ENCODE results near the gene GNG3.

Gene GNG3

DNA sequence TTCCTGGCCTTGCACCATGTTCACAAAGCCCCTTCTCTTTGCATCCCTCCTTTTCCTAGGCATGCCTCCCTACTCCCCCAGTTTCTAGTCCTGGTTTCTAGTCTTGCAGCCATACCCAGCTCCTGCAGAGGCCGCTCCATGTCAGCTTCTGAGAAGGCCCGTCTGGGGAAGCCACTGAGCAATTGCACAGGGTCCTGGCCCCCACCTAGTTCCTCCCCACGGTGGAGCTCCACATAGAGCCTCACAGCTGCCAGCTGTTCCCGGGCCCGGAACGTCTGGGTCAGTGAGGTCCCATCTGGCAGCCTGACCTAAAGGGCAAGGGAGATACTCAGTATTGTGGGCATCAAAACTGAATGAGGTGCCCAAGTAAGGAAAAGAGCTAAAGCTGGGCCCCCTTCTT is 30.8 kb upstream of the GNG3 start:
- DNase-seq (ENCODE audit: extremely low spot score), result no peak
- ChIA-PET POLR2A (interaction anchor here (0.6 to 6.0 kb wide), 8 partner anchors 12 to 1387 kb away, joined by 3 to 34 read pairs (median 4); partner anchors contain the start of genes C11orf98, CSKMT, HNRNPUL2 and INTS5), CTCF (interaction anchor here (0.7 to 0.8 kb wide), 2 partner anchors 111 to 164 kb away, joined by 3 read pairs; partner anchors contain the start of gene TMEM179B)
- TF ChIP-seq L3MBTL2 (conservative IDR thresholded peaks at IDR 0.05) (no peak), FOXK2 (IDR thresholded peaks at IDR 0.05) (no peak), SP1 (IDR thresholded peaks at IDR 0.05) (no peak), ZNF384 (IDR thresholded peaks at IDR 0.05) (no peak), SUZ12 (IDR thresholded peaks at IDR 0.05) (no peak), TARDBP (IDR thresholded peaks at IDR 0.05) (no peak), NFRKB (IDR thresholded peaks at IDR 0.05) (no peak), LEF1 (IDR thresholded peaks at IDR 0.05; ENCODE audit: borderline replicate concordance) (no peak), ELF4 (IDR thresholded peaks at IDR 0.05) (no peak), ARNT (IDR thresholded peaks at IDR 0.05) (no peak), FOXM1 (IDR thresholded peaks at IDR 0.05; ENCODE audit: borderline replicate concordance) (no peak), BHLHE40 (IDR thresholded peaks at IDR 0.05; ENCODE audit: borderline replicate concordance) (no peak), HDGF (IDR thresholded peaks at IDR 0.05; ENCODE audit: borderline replicate concordance) (no peak), FOXA1 (IDR thresholded peaks at IDR 0.05) (no peak)
- TF ChIP-seq, protein P1, sequence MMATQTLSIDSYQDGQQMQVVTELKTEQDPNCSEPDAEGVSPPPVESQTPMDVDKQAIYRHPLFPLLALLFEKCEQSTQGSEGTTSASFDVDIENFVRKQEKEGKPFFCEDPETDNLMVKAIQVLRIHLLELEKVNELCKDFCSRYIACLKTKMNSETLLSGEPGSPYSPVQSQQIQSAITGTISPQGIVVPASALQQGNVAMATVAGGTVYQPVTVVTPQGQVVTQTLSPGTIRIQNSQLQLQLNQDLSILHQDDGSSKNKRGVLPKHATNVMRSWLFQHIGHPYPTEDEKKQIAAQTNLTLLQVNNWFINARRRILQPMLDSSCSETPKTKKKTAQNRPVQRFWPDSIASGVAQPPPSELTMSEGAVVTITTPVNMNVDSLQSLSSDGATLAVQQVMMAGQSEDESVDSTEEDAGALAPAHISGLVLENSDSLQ (IDR thresholded peaks at IDR 0.05), result no peak

DNA sequence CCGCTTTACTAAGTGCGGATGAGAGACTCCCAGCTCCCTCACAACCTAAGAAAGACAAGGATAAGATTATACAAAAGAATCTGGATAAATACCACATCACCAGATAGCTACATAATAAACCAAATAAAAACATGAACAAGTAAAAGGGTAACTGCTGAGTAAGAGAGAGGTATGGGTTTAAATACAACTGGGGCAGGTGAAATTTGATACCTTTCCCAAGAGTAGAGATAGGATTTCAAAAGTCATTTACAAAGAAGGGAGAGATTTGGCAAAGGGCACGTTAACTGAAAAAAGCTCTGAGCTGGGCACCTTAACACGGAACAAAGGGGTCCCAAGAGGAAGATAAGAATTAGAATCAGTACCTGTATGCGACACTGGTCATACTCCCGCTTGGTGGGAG is 30.3 kb upstream of the GNG3 start:
- DNase-seq (ENCODE audit: extremely low spot score), result no peak
- no peak for TF ChIP-seq FOXM1 (IDR thresholded peaks at IDR 0.05; ENCODE audit: borderline replicate concordance)
- no peak for TF ChIP-seq CTBP1 (IDR thresholded peaks at IDR 0.05; ENCODE audit: borderline replicate concordance)
- TF ChIP-seq SUZ12 (IDR thresholded peaks at IDR 0.05), result no peak
- TF ChIP-seq ZNF384 (IDR thresholded peaks at IDR 0.05), result no peak
- no peak for TF ChIP-seq HDGF (IDR thresholded peaks at IDR 0.05; ENCODE audit: borderline replicate concordance)
- TF ChIP-seq BHLHE40 (IDR thresholded peaks at IDR 0.05; ENCODE audit: borderline replicate concordance), result no peak
- TF ChIP-seq FOXK2 (IDR thresholded peaks at IDR 0.05), result no peak
- no peak for TF ChIP-seq FOXA1 (IDR thresholded peaks at IDR 0.05)
- POLR2A ChIA-PET, result interaction anchor here (0.6 to 6.0 kb wide), 9 partner anchors 12 to 1387 kb away, joined by 3 to 34 read pairs (median 4); partner anchors contain the start of genes C11orf98, CSKMT, HNRNPUL2 and INTS5
- CTCF ChIA-PET, result interaction anchor here (0.8 kb wide), 1 partner anchor 163 kb away, joined by 3 read pairs; no protein-coding TSS in a partner anchor

DNA sequence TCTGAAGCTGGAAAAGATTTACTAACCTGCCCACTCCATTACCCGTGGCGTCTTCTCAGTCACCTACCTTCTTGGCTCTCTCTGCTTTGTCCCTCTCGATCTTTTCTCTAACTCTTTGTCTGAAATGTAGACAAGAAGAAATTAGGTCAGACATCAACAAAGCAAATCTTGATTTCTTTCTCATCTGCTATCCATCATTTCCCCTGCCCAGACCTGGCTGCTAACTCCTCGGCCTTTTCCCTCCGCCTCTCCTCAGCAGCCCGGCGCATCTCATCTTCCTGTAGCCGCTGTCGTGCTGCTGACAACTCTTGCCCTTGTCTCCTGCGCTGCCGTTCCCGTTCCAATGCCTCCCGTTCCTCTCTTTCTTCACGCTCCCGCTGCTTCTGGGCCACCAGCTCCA is 29.8 kb upstream of the GNG3 start:
- ChIA-PET CTCF (no interaction called here), POLR2A (interaction anchor here (1.2 to 6.0 kb wide), 5 partner anchors 13 to 164 kb away, joined by 4 to 34 read pairs (median 5); partner anchors contain the start of genes C11orf98, CSKMT, HNRNPUL2 and TUT1)
- no peak for DNase-seq (ENCODE audit: extremely low spot score)
- no peak for TF ChIP-seq FOXK2 (IDR thresholded peaks at IDR 0.05)
- TF ChIP-seq ELF4 (IDR thresholded peaks at IDR 0.05), result no peak
- TF ChIP-seq TARDBP (IDR thresholded peaks at IDR 0.05), result no peak
- TF ChIP-seq L3MBTL2 (conservative IDR thresholded peaks at IDR 0.05), result no peak
- TF ChIP-seq ZNF384 (IDR thresholded peaks at IDR 0.05), result no peak
- no peak for TF ChIP-seq ARNT (IDR thresholded peaks at IDR 0.05)
- TF ChIP-seq LEF1 (IDR thresholded peaks at IDR 0.05; ENCODE audit: borderline replicate concordance), result no peak
- TF ChIP-seq SP1 (IDR thresholded peaks at IDR 0.05), result no peak
- TF ChIP-seq NFRKB (IDR thresholded peaks at IDR 0.05), result no peak
- no peak for TF ChIP-seq FOXA1 (IDR thresholded peaks at IDR 0.05)
- no peak for TF ChIP-seq FOXM1 (IDR thresholded peaks at IDR 0.05; ENCODE audit: borderline replicate concordance)
- TF ChIP-seq HDGF (IDR thresholded peaks at IDR 0.05; ENCODE audit: borderline replicate concordance), result no peak
- no peak for TF ChIP-seq SUZ12 (IDR thresholded peaks at IDR 0.05)
- TF ChIP-seq, protein P1 (IDR thresholded peaks at IDR 0.05), result no peak
- no peak for TF ChIP-seq CTBP1 (IDR thresholded peaks at IDR 0.05; ENCODE audit: borderline replicate concordance)
- TF ChIP-seq BHLHE40 (IDR thresholded peaks at IDR 0.05; ENCODE audit: borderline replicate concordance), result no peak

DNA sequence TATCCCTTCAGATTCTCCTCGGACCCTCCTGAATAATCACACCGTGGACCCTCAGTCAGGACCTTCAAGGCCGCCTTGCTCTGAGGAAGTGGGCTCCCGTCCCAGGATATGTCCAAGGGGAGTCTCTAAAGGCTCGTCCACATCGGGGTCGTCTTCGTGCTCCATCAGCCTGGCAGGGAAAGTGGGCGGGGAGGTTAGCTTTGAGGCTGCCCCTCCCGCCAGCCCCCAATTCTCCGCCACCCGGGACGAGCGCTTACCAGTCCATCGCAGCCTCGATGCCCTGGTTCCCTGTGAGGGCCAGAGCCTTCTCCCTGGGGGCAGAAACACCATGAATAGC is 29.1 kb upstream of the GNG3 start:
- CTCF ChIA-PET, result no interaction called here
- POLR2A ChIA-PET, result interaction anchor here (1.2 to 6.0 kb wide), 4 partner anchors 11 to 203 kb away, joined by 4 to 34 read pairs (median 4); partner anchors contain the start of genes C11orf98, CSKMT, LRRN4CL and SLC3A2
- no peak for DNase-seq (ENCODE audit: extremely low spot score)
- TF ChIP-seq L3MBTL2 (conservative IDR thresholded peaks at IDR 0.05) (no peak), BHLHE40 (IDR thresholded peaks at IDR 0.05; ENCODE audit: borderline replicate concordance) (no peak), FOXK2 (IDR thresholded peaks at IDR 0.05) (no peak), ZNF384 (IDR thresholded peaks at IDR 0.05) (no peak), SP1 (IDR thresholded peaks at IDR 0.05) (no peak), ARNT (IDR thresholded peaks at IDR 0.05) (no peak), SUZ12 (IDR thresholded peaks at IDR 0.05) (no peak)

DNA sequence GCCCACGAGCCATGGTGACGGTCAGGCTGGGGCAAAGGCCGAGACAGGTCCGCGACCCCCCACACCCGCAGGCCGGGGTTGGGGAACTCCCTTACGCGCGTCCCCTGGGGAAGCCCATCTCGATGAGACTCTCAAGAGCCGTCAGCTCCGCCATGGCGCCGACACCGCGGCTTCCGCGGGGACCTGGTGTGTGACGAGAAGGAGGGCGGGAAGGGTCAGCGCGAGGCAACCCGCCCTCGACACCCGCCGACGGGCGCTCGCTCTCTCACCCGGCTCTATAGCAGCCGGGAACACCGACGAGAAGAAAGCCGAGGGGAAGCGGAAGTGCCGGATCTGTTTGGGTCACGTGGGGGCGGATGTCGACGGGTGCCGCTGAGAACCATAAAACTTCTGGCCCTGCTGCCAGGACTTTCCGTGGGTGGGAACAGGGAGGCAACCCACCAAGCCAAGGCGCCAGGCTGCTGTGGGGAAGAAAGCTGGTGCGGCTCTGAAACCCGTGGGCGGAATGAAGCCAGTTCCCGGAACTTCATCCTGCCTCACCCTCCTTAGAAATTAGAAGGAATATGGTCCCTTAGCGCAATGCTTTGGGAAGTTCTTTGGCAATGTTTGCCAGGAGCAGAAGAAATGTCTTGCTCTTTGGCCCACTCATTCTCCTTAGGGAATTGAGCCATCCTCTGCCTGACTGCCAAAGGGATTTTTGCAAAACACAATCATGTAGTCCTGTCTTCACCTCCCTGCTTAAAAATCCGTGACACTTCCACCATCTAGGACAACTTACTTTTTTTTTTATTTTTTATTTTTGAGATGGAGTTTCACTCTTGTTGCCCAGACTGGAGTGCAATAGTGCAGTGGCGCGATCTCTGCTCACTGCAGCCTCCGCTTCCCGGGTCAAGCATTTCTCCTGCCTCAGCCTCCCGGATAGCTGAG is 28.4 kb upstream of the GNG3 start, which contains the start of gene UBXN1:
UBXN1 (minus strand) TSS at position 304 of the 927 bp plus-strand sequence; CDS start at position 154, 150 bp downstream.
- ChIA-PET CTCF (no interaction called here), POLR2A (interaction anchor here (0.7 to 6.0 kb wide), 11 partner anchors 9 to 218 kb away, joined by 3 to 61 read pairs (median 6); partner anchors contain the start of genes C11orf98, CSKMT, EEF1G and HNRNPUL2)
- TF ChIP-seq ELF4 (IDR thresholded peaks at IDR 0.05), result peak; percentile 85
- TF ChIP-seq SP1 (IDR thresholded peaks at IDR 0.05), result no peak
- TF ChIP-seq L3MBTL2 (conservative IDR thresholded peaks at IDR 0.05), result peak; percentile 86
- TF ChIP-seq ZNF384 (IDR thresholded peaks at IDR 0.05), result peak; percentile 67
- peak; percentile 84 for DNase-seq (ENCODE audit: extremely low spot score)

DNA sequence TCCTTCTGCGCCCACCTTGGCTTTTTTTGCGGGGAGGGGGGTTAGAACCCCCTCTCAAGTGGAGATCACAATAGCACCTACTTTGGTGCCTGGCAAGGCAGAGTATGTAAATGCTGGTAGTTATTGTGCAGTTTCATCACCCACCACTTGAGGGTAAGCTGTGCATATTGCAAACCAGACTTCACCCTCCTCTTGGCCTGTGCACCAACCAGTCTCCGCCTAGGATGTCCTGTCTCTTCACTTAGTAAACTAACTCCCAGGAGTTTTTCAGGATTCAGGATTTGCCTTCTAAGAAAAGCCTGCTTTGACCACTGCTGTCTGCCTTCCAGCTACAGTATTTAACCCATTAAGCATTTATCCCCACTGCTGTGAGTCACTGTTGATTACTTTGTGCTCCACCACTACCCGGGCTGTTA is 26.6 kb upstream of the GNG3 start:
- ChIA-PET POLR2A (interaction anchor here (0.6 to 3.5 kb wide), 21 partner anchors 9 to 200 kb away, joined by 3 to 61 read pairs (median 6); partner anchors contain the start of genes C11orf98, CSKMT, GANAB and HNRNPUL2), CTCF (interaction anchor here (0.6 to 1.8 kb wide), 13 partner anchors 9 to 182 kb away, joined by 3 to 13 read pairs (median 4); partner anchors contain the start of genes LBHD1, LRRN4CL, STX5 and TAF6L)
- TF ChIP-seq ARNT (IDR thresholded peaks at IDR 0.05) (no peak), ELF4 (IDR thresholded peaks at IDR 0.05) (no peak), FOXK2 (IDR thresholded peaks at IDR 0.05) (no peak), NFRKB (IDR thresholded peaks at IDR 0.05) (no peak), CTBP1 (IDR thresholded peaks at IDR 0.05; ENCODE audit: borderline replicate concordance) (no peak), ZNF384 (IDR thresholded peaks at IDR 0.05) (no peak), SP1 (IDR thresholded peaks at IDR 0.05) (no peak), HDGF (IDR thresholded peaks at IDR 0.05; ENCODE audit: borderline replicate concordance) (no peak), SUZ12 (IDR thresholded peaks at IDR 0.05) (no peak), LEF1 (IDR thresholded peaks at IDR 0.05; ENCODE audit: borderline replicate concordance) (no peak), FOXM1 (IDR thresholded peaks at IDR 0.05; ENCODE audit: borderline replicate concordance) (no peak), BHLHE40 (IDR thresholded peaks at IDR 0.05; ENCODE audit: borderline replicate concordance) (no peak), FOXA1 (IDR thresholded peaks at IDR 0.05) (no peak)
- TF ChIP-seq, protein P1 (IDR thresholded peaks at IDR 0.05), result no peak
- peak; percentile 72 for DNase-seq (ENCODE audit: extremely low spot score)

Data from HEK293T (cell line).